ENCODE results near the gene CHD2.

CHD2 gene

DNA sequence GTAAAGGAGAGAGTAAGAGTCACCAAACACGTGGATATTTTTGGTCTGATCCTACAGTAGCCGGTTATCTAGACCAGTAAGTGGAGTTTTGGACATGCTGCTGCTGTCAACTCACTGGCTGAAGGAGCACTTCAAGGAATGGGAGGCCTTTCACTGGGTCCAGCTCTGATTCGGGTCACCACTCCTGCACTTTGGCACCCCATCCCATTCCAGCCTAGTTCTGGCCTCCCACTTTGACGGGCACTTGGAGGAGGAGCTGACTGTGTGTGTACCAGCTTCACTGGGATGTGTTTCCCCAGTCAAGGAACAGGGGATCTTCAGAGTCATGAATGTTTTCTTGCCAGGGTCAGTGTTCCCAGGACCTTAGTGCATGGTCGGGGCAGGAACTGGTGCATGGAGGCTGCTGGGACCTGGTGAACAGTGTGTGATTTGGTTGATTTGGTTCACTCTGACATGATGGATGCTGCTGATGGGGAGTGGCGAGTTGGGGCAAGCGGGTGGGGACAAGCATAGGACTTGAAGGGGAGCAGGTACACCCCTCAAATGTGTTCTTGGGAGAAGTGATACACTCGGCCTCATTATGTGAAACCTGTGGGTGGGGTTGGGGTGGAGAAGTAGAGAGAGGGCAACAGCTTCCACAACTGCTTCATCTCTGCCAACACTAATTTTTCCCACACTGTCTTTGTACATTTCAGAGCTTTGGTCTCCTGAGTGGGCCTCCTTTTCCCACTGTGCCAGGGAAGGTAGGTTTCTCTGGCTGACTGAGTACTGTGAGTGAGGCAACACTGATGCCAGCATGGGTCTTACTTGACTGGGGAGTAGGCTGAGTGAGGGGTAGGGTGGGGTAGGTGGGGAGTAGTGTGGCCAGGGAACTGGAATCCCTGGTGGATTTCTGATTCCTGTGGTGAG, 124.8 kb downstream of the CHD2 start:
- Histone ChIP-seq H2AFZ (ENCODE audit: low read length) (no peak overlapping the region), H3K4me1 (ENCODE audit: insufficient read depth, low read length, poor library complexity, severe bottlenecking) (peaks cover 4% of the 10 kb centered on the region), H3K9me3 (ENCODE audit: insufficient read depth, low read depth, low read length) (no peaks in the 10 kb centered on the region), H3K4me3 (ENCODE audit: low read length, poor library complexity, severe bottlenecking) (no peak overlapping the region), H3K27me3 (ENCODE audit: insufficient read depth, low read length, poor library complexity, severe bottlenecking) (no peaks in the 10 kb centered on the region), H3K9me2 (replicated peaks; ENCODE audit: low read depth, low read length) (no peaks in the 10 kb centered on the region), H3K9ac (ENCODE audit: low read depth, low read length, poor library complexity, severe bottlenecking) (no peak overlapping the region), H4K20me1 (ENCODE audit: insufficient read depth, low read length, poor library complexity, severe bottlenecking) (peaks cover 21% of the 10 kb centered on the region), H3K79me2 (ENCODE audit: insufficient read depth, low read length) (no peaks in the 10 kb centered on the region), H3K4me2 (ENCODE audit: low read depth, low read length, poor library complexity, severe bottlenecking) (no peak overlapping the region), H3F3A (ENCODE audit: low read depth) (no peaks in the 10 kb centered on the region), H3K36me3 (ENCODE audit: insufficient read depth, low read length) (peaks cover 83% of the 10 kb centered on the region)
- TF ChIP-seq EZH2phosphoT487 (IDR thresholded peaks at IDR 0.05; ENCODE audit: borderline replicate concordance) = no peak
- TF ChIP-seq, protein P1, sequence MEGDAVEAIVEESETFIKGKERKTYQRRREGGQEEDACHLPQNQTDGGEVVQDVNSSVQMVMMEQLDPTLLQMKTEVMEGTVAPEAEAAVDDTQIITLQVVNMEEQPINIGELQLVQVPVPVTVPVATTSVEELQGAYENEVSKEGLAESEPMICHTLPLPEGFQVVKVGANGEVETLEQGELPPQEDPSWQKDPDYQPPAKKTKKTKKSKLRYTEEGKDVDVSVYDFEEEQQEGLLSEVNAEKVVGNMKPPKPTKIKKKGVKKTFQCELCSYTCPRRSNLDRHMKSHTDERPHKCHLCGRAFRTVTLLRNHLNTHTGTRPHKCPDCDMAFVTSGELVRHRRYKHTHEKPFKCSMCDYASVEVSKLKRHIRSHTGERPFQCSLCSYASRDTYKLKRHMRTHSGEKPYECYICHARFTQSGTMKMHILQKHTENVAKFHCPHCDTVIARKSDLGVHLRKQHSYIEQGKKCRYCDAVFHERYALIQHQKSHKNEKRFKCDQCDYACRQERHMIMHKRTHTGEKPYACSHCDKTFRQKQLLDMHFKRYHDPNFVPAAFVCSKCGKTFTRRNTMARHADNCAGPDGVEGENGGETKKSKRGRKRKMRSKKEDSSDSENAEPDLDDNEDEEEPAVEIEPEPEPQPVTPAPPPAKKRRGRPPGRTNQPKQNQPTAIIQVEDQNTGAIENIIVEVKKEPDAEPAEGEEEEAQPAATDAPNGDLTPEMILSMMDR (conservative IDR thresholded peaks at IDR 0.05; ENCODE audit: low read length) = no peak

DNA sequence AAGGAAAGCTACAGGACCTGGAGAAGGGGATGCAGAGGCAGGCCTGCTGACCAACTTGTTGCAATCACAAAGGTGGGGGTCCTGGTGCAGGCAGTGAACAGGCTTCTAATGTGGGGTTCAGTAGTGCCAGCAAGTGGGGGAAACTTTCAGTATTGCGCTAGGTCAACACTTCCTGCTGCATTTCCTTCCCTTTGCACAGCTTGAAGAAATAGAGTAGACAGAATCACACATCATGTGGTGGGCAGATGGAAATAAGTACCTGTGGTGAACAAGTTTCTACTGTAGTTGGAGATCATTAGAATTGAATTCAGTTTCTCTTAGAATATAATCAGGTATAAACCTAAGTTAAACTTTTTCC, 125.5 kb downstream of the CHD2 start:
- Histone ChIP-seq H3F3A (ENCODE audit: low read depth) (no peaks in the 10 kb centered on the region), H3K4me2 (ENCODE audit: low read depth, low read length, poor library complexity, severe bottlenecking) (no peak overlapping the region), H4K20me1 (ENCODE audit: insufficient read depth, low read length, poor library complexity, severe bottlenecking) (peaks cover 21% of the 10 kb centered on the region), H3K36me3 (ENCODE audit: insufficient read depth, low read length) (peaks cover 77% of the 10 kb centered on the region), H3K9me3 (ENCODE audit: insufficient read depth, low read depth, low read length) (no peaks in the 10 kb centered on the region), H3K9me2 (replicated peaks; ENCODE audit: low read depth, low read length) (no peaks in the 10 kb centered on the region), H3K27me3 (ENCODE audit: insufficient read depth, low read length, poor library complexity, severe bottlenecking) (no peaks in the 10 kb centered on the region), H3K79me2 (ENCODE audit: insufficient read depth, low read length) (no peaks in the 10 kb centered on the region), H3K9ac (ENCODE audit: low read depth, low read length, poor library complexity, severe bottlenecking) (no peak overlapping the region), H2AFZ (ENCODE audit: low read length) (no peak overlapping the region), H3K4me1 (ENCODE audit: insufficient read depth, low read length, poor library complexity, severe bottlenecking) (peaks cover 4% of the 10 kb centered on the region), H3K4me3 (ENCODE audit: low read length, poor library complexity, severe bottlenecking) (no peak overlapping the region)
- no peak for TF ChIP-seq EZH2phosphoT487 (IDR thresholded peaks at IDR 0.05; ENCODE audit: borderline replicate concordance)
- TF ChIP-seq, protein P1 (conservative IDR thresholded peaks at IDR 0.05; ENCODE audit: low read length) = no peak

DNA sequence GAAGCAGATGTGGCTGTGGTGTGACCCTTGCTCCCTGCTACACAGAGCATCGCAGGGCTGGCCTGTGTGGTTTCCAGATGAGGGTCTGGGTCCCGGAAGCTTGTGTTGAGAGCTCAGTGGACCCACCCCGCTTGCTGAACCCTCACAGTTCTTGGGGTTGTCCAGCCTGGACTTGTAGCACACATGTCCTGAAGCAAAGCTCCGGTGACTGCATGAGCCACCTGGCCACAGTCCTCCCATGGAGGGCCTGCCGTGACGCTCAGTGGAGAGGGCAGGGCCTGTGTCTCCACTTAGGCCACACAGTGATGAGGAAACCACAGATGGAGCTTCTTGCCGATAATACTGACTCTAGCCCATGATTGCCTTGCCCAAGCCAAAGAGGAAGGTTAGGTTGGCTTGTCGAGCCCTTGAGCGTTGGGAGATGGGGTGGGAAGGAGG, 126.3 kb downstream of the CHD2 start:
- Histone ChIP-seq H3K9me2 (replicated peaks; ENCODE audit: low read depth, low read length) (no peaks in the 10 kb centered on the region), H3K36me3 (ENCODE audit: insufficient read depth, low read length) (peaks cover 69% of the 10 kb centered on the region), H3F3A (ENCODE audit: low read depth) (no peaks in the 10 kb centered on the region), H3K9me3 (ENCODE audit: insufficient read depth, low read depth, low read length) (no peaks in the 10 kb centered on the region), H2AFZ (ENCODE audit: low read length) (no peak overlapping the region), H3K79me2 (ENCODE audit: insufficient read depth, low read length) (no peaks in the 10 kb centered on the region), H3K4me2 (ENCODE audit: low read depth, low read length, poor library complexity, severe bottlenecking) (no peak overlapping the region), H3K4me1 (ENCODE audit: insufficient read depth, low read length, poor library complexity, severe bottlenecking) (peaks cover 4% of the 10 kb centered on the region), H3K4me3 (ENCODE audit: low read length, poor library complexity, severe bottlenecking) (no peak overlapping the region), H3K9ac (ENCODE audit: low read depth, low read length, poor library complexity, severe bottlenecking) (no peak overlapping the region), H3K27me3 (ENCODE audit: insufficient read depth, low read length, poor library complexity, severe bottlenecking) (no peaks in the 10 kb centered on the region), H4K20me1 (ENCODE audit: insufficient read depth, low read length, poor library complexity, severe bottlenecking) (peaks cover 17% of the 10 kb centered on the region)
- TF ChIP-seq EZH2phosphoT487 (IDR thresholded peaks at IDR 0.05; ENCODE audit: borderline replicate concordance) = no peak
- TF ChIP-seq, protein P1 (conservative IDR thresholded peaks at IDR 0.05; ENCODE audit: low read length) = no peak

Measured in Loucy (cell line).